ENCODE measurements around the gene GRK5.

DNA sequence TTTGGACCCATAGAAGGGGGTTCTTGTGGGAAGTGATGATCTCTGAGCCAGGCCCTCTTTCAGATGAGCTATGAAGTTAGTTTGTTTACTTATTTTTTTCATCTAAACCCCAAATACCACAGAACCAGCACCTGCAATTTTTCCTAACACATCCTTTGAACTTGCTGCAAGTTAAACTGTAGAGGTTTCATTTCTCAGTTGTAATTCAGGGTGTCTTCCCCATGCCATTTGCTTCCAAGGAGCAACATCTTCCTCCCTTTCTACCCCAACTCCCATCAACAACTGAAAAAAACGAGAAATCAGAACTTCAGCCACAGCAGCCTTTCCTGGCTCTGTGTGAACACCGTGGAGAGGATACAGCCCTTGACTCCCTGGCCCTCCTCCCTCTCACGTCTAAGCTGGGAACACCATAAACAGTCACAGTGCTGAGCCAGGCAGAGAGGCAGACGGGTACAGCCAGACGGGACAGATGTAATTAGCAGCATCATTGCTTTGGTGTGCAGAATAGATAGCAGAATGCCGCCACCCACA, 271.5 kb downstream of the GRK5 start:
- TF ChIP-seq, protein P1, sequence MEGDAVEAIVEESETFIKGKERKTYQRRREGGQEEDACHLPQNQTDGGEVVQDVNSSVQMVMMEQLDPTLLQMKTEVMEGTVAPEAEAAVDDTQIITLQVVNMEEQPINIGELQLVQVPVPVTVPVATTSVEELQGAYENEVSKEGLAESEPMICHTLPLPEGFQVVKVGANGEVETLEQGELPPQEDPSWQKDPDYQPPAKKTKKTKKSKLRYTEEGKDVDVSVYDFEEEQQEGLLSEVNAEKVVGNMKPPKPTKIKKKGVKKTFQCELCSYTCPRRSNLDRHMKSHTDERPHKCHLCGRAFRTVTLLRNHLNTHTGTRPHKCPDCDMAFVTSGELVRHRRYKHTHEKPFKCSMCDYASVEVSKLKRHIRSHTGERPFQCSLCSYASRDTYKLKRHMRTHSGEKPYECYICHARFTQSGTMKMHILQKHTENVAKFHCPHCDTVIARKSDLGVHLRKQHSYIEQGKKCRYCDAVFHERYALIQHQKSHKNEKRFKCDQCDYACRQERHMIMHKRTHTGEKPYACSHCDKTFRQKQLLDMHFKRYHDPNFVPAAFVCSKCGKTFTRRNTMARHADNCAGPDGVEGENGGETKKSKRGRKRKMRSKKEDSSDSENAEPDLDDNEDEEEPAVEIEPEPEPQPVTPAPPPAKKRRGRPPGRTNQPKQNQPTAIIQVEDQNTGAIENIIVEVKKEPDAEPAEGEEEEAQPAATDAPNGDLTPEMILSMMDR (IDR thresholded peaks at IDR 0.05; ENCODE audit: poor library complexity, severe bottlenecking), result no peak
- TF ChIP-seq SMC3 (conservative IDR thresholded peaks at IDR 0.05; ENCODE audit: poor library complexity), result no peak
- no peak for TF ChIP-seq TAF1 (IDR thresholded peaks at IDR 0.05; ENCODE audit: low read depth)
- TF ChIP-seq, protein P2, sequence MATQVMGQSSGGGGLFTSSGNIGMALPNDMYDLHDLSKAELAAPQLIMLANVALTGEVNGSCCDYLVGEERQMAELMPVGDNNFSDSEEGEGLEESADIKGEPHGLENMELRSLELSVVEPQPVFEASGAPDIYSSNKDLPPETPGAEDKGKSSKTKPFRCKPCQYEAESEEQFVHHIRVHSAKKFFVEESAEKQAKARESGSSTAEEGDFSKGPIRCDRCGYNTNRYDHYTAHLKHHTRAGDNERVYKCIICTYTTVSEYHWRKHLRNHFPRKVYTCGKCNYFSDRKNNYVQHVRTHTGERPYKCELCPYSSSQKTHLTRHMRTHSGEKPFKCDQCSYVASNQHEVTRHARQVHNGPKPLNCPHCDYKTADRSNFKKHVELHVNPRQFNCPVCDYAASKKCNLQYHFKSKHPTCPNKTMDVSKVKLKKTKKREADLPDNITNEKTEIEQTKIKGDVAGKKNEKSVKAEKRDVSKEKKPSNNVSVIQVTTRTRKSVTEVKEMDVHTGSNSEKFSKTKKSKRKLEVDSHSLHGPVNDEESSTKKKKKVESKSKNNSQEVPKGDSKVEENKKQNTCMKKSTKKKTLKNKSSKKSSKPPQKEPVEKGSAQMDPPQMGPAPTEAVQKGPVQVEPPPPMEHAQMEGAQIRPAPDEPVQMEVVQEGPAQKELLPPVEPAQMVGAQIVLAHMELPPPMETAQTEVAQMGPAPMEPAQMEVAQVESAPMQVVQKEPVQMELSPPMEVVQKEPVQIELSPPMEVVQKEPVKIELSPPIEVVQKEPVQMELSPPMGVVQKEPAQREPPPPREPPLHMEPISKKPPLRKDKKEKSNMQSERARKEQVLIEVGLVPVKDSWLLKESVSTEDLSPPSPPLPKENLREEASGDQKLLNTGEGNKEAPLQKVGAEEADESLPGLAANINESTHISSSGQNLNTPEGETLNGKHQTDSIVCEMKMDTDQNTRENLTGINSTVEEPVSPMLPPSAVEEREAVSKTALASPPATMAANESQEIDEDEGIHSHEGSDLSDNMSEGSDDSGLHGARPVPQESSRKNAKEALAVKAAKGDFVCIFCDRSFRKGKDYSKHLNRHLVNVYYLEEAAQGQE (IDR thresholded peaks at IDR 0.05; ENCODE audit: borderline replicate concordance), result no peak
- TF ChIP-seq EZH2 (IDR thresholded peaks at IDR 0.05; ENCODE audit: borderline replicate concordance, insufficient read depth, low read length, poor library complexity, severe bottlenecking), result no peak
- TF ChIP-seq POLR2AphosphoS5 (IDR thresholded peaks at IDR 0.05), result no peak
- no peak for TF ChIP-seq RAD21 (conservative IDR thresholded peaks at IDR 0.05)
- TF ChIP-seq EP300 (conservative IDR thresholded peaks at IDR 0.05; ENCODE audit: poor library complexity, severe bottlenecking), result no peak
